Measurements from ENCODE around the gene DQX1.
A peak's percentile ranks its signal among the peaks of the same experiment; 100 is the strongest.
"Not testable (repeated sequence)": the region's sequence is repeated elsewhere in the genome, so short reads cannot be mapped to it uniquely, and the experiment has no call there.

DQX1 gene

DNA sequence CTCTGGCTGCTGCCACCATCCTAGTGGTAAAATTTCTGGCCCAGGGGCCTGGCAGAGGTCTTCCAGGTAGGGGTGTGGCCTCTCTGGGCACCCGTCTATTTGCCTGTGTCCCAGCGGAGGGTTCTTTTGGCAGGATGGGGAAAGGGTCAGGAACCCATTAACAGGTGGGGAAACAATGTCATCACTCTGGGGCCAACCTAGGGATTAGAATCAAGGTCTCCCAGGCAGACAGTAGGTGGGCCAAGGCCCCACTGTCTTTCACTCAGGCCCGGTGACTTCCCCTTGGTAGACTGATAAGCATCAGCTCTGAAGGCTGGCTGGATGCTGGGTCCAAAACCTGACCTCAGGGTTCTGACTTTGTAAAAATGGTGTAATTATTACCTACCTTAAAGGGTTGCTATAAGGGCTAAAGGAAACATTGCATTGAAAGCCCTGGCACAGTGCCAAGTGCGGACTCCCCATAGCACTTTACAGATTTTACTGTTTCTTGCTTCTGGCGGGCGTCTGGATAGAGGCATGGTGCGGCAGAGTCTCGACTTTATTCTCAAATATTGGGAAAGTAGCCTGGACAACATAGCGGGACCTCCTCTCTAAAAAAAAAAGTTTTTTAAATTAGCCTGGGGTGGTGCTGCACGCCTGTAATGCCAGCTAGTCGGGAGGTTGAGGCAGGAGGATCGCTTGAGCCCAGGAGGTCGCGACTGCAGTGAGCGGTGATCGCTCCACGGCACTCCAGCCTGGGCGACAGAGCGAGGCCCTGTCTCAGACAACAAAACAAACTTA is 28.8 kb downstream of the DQX1 start:
- no peak for DNase-seq (ENCODE audit: low read depth, low spot score)

DNA sequence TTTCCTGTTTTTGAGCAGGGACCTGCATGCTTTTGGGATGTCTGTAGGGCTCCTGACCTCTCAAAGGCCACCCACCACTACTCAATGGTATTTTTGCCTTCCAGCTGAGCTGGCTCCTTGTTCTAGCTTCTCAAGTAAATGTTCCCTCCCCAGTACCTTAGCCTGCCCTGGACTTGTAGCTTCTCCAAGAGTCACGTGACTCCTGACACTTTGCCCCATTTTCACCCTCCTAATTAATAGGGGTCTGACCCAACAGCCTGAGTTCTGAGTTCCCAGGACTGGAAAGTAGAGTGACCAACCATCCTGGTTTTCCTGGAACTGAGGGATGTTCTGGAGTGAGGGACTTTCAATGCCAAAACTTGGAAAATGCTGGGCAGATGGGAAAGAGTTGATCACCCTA is 30.6 kb downstream of the DQX1 start:
- no peak for DNase-seq (ENCODE audit: low read depth, low spot score)

DNA sequence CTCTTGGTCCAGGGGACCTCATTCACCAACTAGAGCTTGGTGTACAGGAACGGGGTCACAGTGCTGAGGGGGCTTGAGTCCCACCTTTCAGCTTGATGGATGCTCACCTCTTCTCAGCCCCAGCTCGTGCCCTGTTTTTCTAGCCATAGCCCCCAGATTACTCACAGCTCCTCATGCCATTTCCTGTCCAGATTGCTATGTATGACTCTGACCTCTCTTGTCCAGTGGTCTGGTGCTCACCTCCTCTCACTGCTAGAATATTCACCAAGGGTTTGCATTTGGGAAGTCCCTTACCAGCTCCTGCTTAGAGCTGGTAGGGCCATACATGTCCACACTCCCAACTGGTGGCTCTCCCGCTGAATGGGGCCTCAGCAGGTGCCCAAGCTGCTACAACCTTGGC is 32.5 kb downstream of the DQX1 start:
- no peak for DNase-seq (ENCODE audit: low read depth, low spot score)

DNA sequence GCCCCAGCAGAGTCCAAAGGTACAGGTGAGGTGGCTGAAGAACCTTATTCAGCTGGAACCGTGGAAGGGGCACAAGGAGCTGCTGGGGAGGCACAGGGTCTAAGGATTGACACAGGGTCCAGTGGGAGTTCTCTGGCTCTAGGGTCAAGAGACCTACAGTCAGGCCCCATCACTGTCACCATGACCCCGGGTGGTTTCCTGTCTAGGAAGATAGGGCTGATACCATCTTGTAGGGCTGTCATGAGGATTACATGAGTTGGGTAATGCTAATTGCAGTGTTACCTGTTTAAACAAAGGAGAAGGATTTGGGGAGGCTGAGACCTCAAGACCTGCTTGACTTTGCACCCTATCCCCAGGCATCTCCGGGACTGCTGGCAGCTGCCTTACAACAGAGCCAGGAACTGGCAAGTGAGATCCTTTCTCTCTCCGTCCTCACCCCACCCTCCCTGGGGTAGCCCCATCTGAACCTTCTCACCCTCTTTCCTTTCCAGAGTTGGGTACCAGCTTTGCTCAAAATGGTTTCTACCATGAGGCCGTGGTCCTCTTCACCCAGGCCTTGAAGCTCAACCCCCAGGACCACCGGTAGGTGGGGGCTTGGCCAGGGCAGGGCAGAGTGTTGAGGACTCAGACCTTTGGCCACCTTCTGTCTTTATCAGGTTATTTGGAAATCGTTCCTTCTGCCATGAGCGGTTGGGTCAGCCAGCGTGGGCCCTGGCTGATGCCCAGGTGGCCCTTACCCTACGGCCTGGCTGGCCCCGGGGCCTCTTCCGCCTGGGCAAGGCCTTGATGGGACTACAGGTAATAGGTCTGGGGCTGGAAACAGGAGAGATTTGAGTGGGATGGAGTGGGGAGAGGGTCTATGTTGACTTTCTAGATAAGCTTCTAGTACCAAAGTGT is 34.1 kb downstream of the DQX1 start:
- DNase-seq (ENCODE audit: low read depth, low spot score), result no peak

DNA sequence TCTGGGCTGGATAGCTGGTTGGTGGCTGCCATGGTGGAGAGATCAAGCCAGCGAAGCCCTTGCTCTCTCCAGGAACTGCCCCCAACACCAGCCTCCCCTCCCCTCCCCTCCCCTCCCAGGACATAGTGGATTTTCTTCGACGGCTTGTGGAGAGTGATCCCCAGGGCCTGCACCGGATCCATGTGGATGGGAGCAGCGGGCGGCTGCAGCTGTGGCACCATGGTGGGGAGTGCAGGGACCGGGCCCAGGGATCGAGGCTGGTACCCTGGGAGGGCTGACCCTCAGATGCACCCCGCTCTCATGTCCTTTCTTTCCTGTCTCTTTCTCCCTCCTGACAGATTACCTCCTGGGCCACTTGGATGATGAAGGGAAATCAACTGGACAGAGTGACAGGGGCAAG is 36.1 kb downstream of the DQX1 start:
- DNase-seq (ENCODE audit: low read depth, low spot score), result no peak

DNA sequence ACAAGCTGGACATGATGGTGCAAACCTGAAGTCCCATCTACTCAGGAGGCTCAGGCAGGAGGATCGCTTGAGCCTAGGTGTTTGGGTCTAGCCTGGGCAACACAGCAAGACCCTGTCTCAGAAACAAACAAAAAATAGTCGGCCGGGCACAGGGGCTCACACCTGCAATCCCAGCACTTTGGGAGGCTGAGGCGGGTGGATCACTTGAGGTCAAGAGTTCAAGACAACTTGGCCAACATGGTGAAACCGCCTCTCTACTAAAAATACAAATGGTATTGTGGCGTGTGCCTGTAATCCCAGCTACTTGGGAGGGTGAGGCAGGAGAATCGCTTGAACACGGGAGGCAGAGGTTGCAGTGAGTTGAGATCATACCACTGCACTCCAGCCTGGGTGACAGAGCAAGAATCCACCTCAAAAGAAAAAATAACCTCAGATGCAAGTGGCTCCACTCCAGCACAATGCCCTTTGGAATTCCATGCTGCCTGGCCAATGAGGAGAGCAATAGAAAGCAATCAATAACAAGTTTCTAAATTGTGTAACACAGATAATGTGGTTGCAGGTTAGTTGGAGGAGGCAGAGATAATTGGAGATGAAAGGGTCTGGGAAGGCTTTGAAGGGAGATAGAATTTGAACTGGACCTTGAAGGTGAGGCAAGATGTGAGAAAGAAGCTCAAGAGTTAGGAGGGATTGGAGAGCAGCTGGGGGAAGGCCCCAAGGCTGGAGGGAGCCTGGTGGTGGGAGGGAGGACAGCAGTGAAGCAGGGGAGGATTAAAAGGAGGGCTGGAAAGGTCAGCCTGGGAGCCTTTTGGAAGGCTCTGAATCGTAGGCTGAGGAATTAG is 37.2 kb downstream of the DQX1 start:
- no peak for DNase-seq (ENCODE audit: low read depth, low spot score)

DNA sequence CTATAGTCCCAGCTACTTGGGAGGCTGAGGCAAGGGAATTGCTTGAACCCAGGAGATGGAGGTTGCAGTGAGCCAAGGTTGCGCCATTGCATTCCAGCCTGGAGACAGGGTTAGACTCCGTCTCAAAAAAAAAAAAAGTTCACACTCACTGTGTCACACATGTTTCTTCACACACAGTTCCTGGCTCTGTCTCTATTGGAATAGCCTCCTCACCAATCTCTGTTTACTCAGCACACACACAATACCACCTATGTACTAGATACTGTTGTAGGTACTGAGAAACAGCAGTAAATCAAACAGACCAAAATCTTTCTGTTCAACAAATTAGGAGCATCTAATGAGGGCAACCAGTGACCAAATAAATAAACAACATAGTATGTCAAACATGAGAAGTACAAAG is 39.9 kb downstream of the DQX1 start:
- no peak for DNase-seq (ENCODE audit: low read depth, low spot score)

DNA sequence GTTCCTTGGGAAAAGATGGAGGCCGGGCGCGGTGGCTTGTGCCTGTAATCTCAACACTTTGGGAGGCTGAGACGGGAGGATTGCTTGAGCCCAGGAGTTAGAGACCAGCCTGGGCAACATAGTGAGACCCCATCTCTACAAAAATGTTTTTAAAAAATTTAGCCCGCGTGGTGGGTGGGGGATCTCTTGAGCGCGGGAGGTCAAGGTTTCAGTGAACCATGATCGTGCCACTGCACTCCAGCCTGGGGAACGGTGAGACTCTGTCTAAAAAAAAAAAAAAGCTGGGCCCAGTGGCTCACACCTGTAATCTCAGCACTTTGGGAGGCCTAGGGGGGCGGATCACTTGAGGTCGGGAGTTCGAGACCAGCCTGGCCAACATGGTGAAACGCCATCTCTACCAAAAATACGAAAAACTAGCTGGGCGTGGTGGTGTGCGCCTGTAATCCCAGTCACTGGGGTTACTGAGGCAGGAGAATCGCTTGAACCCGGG is 42.3 kb downstream of the DQX1 start:
- DNase-seq (ENCODE audit: low read depth, low spot score), result not testable (repeated sequence)

DNA sequence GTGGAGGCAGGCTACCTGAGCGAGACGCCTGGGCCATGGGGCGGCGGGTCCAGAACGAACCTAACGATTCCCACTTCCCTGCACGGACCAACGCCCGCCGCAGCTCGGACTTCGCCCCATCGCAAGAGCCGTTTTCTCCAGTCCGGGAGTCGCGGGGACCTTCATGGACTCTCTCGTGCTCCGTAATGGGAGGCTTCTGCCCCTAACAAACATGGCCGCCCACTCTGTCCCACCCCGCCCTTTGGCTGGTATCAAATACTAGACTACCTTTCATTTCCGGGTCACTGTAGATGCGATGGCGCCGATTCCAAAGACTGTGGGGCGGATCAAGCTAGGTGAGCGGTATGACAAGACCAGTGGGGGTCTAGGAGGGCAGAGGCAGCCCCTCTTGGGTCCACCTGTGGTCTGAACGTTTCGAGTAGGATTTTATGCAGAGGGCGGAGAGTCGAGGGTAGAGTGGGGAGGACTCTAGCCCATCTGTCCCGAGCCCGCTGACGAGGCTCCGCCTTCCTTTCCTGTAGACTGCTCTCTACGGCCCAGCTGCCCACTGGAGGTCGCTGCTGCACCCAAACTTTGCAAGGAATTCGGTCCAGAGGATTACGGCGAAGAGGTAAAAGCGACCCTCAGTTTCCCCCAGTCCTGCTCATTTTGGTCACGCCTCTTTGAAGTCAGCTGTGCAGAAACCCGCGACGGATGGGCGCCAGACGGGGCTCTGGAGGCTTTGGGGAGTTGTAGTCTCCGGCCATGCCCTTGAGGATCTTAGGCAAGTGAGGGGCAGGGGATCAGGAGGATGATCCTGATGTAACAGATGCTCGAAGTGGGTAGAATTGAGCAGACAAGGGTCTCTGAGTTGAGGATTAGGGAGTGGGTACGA is 43.0 kb downstream of the DQX1 start, which contains the start of the genes CCDC142 and TTC31:
TSS of gene CCDC142 (minus strand) at position 198 of the 874 bp plus-strand sequence. CDS start at position 37, 161 bp downstream.
TSS of gene TTC31 (plus strand) at position 281 of the 874 bp plus-strand sequence. CDS start at position 296, 15 bp downstream.
- peak; percentile 97 for DNase-seq (ENCODE audit: low read depth, low spot score)

DNA sequence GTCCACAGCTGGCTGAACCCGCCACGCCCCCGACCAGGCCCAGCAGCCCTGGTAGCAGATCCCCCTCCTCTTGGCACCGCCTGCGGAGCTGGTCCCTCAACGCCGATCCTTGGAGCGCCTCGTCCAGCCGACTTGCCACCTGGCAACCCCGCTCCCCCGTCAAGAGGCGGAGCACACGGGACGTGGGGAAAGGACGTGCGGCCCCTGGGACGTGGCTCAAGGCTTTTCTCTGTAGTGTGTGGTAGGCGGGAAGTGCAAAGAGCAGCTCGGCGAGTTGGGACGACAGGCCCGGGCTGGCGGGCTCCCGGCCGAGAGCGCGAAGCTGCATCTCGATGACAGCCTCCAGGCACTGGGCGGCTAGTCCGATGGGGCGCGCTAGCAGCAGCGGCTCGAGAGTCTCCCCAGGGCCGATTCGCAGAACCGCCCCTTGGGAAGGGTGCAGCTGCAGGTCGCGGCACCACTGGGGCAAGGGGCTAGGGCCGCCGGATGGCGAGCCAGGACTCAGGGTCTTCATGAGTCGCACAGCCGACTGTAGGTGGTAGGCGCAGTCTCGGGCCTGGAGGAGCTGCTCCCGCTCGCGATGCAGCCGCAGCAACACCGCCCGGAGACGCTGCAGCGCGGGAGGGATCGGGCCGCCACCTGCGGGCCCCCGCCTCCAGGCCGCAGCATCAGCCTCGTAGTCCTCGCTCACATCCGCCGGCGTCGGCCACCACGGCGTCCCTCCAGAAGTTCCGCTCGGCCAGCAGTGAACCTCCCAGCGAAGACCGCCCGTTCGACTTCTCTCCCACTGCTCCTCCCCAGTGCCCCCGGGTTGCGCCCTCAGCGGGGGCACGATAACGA is 43.9 kb downstream of the DQX1 start:
- no peak for DNase-seq (ENCODE audit: low read depth, low spot score)

DNA sequence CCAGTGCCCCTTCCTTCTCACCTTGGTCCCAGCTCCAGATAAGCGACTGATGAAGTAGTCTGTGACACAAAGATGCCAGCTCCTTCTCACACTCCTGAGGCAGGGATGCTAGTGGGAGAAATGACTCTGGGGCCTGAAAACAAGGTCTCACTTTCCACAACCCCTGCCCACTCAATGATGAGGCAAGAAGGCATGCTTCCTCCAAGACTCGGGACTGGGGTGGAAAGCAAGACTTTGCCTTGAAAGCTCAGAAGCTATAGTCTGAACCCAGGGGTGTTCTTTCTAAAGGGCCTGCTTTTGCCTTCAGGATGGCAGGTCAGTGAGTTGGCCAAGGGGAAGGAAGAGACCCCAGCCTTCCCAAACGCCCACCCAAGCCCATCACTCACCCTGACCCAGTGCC is 44.6 kb downstream of the DQX1 start:
- DNase-seq (ENCODE audit: low read depth, low spot score), result no peak

DNA sequence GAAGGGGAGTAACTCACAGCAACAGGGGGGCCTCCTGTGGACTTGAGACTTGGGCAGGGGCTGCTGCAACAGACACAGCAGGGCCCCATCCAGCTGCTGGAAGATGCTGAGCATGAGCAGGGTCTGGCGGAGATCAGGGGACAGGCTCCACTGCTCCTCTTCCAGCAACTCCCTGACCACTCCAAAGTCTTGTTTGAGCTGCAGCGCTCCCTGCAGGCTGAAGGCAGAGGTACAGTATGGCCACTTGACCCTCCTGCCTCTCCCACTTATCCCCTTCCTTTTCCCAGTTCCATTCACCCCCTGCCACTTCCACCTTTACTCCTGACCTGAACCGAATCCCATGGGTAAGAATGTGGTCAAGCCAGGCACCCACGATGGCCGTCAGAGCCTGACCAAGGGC is 51.1 kb downstream of the DQX1 start:
- no peak for DNase-seq (ENCODE audit: low read depth, low spot score)

DNA sequence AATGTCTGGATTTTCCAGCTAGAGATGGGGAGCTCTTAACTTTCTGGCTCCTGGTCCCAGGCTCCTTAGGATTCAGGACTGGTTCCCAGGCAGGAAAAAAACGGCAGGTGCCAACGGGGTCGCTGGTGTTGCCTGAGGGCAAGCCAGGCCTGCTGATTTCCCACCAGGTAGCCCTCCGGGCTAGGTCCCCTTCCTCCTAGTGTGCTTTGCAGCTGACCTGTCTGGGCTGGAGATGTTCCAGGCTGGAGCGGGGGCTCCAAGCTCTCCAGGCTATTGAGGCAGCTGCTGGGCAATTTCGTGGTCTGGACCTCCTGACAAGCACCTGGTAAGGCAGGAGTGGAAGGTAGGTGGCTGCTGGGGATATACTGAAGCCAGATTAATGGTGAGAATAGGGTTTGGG is 51.5 kb downstream of the DQX1 start:
- DNase-seq (ENCODE audit: low read depth, low spot score), result no peak

DNA sequence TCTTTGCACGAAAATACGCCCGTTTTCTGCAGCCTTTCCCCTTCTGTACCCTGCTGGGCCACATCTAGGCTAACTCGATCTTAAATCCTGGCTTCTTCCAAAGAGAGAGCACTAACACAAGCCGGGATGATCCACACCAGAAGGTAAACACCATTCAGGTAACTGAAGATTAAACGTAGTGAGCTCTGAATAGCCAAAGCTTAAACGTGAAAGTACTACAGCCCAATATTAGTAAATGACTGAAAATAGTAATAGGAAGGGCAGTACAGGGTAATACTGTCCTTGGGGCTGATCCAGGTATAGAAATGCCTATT is 53.1 kb downstream of the DQX1 start:
- DNase-seq (ENCODE audit: low read depth, low spot score), result no peak

DNA sequence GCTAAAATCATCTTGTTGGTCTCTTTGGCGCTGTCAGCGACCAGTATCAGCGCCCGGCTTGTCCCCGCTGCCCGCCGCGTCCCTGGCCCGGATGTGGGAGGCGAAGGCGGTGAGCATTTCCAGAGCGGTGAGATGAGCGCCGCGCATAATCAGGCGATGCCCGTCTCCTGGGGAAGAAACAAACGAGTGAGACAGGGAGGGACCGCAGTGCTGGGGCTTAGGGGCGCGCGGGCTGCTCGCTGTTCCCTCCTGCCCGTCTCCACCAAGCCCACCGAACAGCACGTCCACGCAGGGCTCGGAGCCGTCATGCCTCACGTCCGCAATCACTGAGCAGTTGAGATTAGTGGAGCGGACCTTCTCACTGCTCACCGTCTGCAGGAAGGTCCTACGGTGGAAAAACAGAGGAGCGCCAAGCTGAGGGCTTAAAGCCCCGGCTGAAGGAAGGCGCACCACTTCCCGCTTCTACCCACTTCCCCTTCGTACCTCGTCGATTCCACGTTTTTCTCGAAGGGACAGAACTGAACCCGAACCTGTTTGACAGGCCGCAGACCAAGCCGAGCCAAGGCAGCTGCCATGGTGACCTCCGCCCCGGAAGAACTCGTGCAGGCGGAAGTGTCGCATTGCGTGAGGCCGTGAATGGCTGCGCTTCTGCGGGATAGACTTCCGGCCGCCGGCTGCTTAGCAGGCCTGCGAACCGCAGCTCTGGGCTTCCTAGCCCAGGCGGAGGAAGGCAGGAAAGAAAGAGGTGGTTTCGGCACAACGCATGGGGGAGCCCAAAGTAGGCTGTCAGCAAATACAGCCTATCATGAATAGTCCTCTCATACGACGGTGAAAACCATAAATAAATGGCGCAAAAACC is 53.7 kb downstream of the DQX1 start, which contains the start of gene MRPL53:
TSS of gene MRPL53 (minus strand) at position 595 of the 859 bp plus-strand sequence. CDS start at position 575, 20 bp downstream.
- DNase-seq (ENCODE audit: low read depth, low spot score), result peak; percentile 97

DNA sequence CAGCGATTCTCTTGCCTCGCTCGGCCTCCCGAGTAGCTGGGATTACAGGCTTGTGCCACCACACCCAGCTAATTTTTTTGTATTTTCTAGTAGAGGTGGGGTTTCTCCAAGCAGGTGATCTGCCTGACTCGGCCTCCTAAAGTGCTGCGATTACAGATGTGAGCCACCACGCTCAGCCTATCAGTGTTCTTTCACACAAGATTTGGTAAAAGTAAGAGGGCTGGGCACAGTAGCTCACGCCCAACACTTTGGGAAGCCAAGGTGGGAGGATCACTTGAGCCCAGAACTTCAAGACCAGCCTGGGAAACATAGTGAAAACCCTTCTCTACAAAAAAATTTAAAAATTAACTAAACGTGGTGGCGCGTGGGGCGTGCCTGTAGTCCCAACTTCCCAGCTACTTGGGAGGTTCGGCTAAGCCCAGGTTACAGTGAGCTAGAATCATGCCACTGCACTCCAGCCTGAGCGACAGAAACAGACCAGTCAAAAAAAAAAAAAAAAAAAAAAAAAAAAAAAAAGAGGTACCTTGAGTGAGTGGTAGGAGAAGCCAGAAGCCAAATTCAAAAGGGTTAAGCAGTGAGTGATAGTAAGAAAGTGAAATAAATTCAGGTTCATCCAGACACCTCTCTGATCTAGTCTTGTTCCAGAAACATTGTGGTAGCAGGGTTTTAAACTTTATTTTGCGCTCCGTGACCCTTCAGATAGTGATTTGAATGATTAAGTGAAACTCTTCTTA is 54.5 kb downstream of the DQX1 start:
- DNase-seq (ENCODE audit: low read depth, low spot score), result no peak

DNA sequence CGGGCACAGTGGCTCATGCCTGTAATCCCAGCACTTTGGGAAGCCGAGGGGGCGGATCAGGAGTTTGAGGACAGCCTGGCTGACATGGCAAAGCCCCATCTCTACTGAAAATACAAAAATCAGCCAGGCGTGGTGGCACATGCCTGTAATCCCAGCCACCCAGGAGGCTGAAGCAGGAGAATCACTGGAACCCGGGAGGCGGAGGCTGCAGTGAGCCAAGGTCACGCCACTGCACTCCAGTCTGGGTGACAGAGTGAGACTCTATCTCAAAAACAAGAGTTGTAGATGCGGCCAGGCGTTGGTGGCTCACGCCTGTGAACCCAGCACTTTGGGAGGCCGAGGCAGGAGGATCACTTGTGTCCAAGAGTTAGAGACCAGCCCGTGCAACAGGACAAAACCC is 55.3 kb downstream of the DQX1 start:
- DNase-seq (ENCODE audit: low read depth, low spot score), result not testable (repeated sequence)
